ENCODE data around the gene TMEM44.

TMEM44 gene

GRCh38 chr3:194633349-194634004 lies at the start of gene TMEM44:
Gene TMEM44 (minus strand): TSS chr3:194633419. CDS start chr3:194633215, 204 bp downstream.
- peak; percentile 58 for DNase-seq

GRCh38 chr3:194682694-194683310 lies 49.6 kb upstream of the TMEM44 start:
- peak; percentile 75 for DNase-seq

GRCh38 chr3:194682189-194682693 lies 49.0 kb upstream of the TMEM44 start:
- no peak for DNase-seq

GRCh38 chr3:194680888-194681615 lies 47.8 kb upstream of the TMEM44 start:
- DNase-seq: no peak

- no peak for DNase-seq
These were observed 43.3 kb upstream of the TMEM44 start for GRCh38 chr3:194676471-194676870.

- DNase-seq: peak; percentile 20
These were observed 42.5 kb upstream of the TMEM44 start for GRCh38 chr3:194675680-194676079.

- peak; percentile 84 for DNase-seq
These were observed 41.9 kb upstream of the TMEM44 start for GRCh38 chr3:194675081-194675640.

GRCh38 chr3:194673761-194674160 lies 40.5 kb upstream of the TMEM44 start:
- no peak for DNase-seq

GRCh38 chr3:194672876-194673275 lies 39.7 kb upstream of the TMEM44 start:
- no peak for DNase-seq

GRCh38 chr3:194671900-194672808 lies 38.9 kb upstream of the TMEM44 start, which contains the start of gene LSG1:
Gene LSG1 (minus strand): TSS chr3:194672191. CDS start chr3:194672162, 29 bp downstream.
- peak; percentile 90 for DNase-seq

- peak; percentile 36 for DNase-seq
These were observed 38.3 kb upstream of the TMEM44 start for GRCh38 chr3:194671511-194671899.

- DNase-seq: no peak
These were observed 34.1 kb upstream of the TMEM44 start for GRCh38 chr3:194667363-194667762.

- no peak for DNase-seq
These were observed 31.6 kb upstream of the TMEM44 start for GRCh38 chr3:194664857-194665256.

GRCh38 chr3:194661946-194662345 lies 28.7 kb upstream of the TMEM44 start:
- DNase-seq: no peak

GRCh38 chr3:194661374-194661773 lies 28.2 kb upstream of the TMEM44 start:
- no peak for DNase-seq

GRCh38 chr3:194659778-194660177 lies 26.6 kb upstream of the TMEM44 start:
- no peak for DNase-seq

- DNase-seq: no peak
These were observed 25.4 kb upstream of the TMEM44 start for GRCh38 chr3:194658477-194659242.

GRCh38 chr3:194657439-194657838 lies 24.2 kb upstream of the TMEM44 start:
- DNase-seq: no peak

GRCh38 chr3:194654443-194654842 lies 21.2 kb upstream of the TMEM44 start:
- no peak for DNase-seq

GRCh38 chr3:194647747-194648146 lies 14.5 kb upstream of the TMEM44 start:
- no peak for DNase-seq

GRCh38 chr3:194642769-194643168 lies 9.6 kb upstream of the TMEM44 start:
- DNase-seq: no peak

Measured in stimulated activated CD4-positive, alpha-beta T cell treated with anti-CD3 and anti-CD28 coated beads, Interleukin-4, amount 100 ng/mL, for 24 hours (primary cell).